AG04449 (cell line): ENCODE data around the gene PRSS36.

Source experiments
- CTCF ChIA-PET: fragments of 350-600 bp; formaldehyde crosslinking; extraction: SDS; loops from one replicate; lab custom pipeline; 2021; ENCODE audit warnings: antibody characterized with exemption; lab: Yijun Ruan, JAX
- POLR2A ChIA-PET: fragments of 400-600, 350-600 bp; formaldehyde crosslinking; extraction: SDS; loops from one replicate; lab custom pipeline; 2020; ENCODE audit warnings: antibody characterized with exemption, inconsistent platforms; lab: Yijun Ruan, JAX
- DNase-seq: peaks from one replicate; pipeline ENCODE4 v3.0.0-alpha.2; 2010; ENCODE audit warnings: low read depth, low spot score
- H3K4me3 ChIP-seq: 2 replicates; pipeline ENCODE4 v1.5.1; 2011; ENCODE audit warnings: low read depth, mild to moderate bottlenecking, control low read depth, low read length
- CTCF ChIP-seq: IDR thresholded peaks from one replicate; pipeline ENCODE4 v1.5.1; 2011; ENCODE audit warnings: mild to moderate bottlenecking, moderate library complexity, low read length, control low read depth, inconsistent platforms; ENCODE audit not compliant: insufficient read depth; ENCODE audit errors: missing control alignments

PRSS36 gene

GRCh38 chr16:31186176-31186575, 36.3 kb upstream of the PRSS36 start:
- DNase-seq, result no peak
- no peak overlapping the region for H3K4me3 ChIP-seq
- POLR2A ChIA-PET, result no interaction called here
- CTCF ChIA-PET, result interaction anchor here (1.1 kb wide), 1 partner anchor 10 kb away, joined by 3 read pairs; no protein-coding TSS in a partner anchor
- no peak for TF ChIP-seq CTCF

GRCh38 chr16:31185339-31185738, 35.5 kb upstream of the PRSS36 start:
- POLR2A ChIA-PET, result no interaction called here
- no peak for TF ChIP-seq CTCF
- CTCF ChIA-PET, result no interaction called here
- no peak for DNase-seq
- no peak overlapping the region for H3K4me3 ChIP-seq

GRCh38 chr16:31184888-31185287, 35.0 kb upstream of the PRSS36 start:
- ChIA-PET POLR2A (interaction anchor here (0.7 kb wide), 1 partner anchor 152 kb away, joined by 4 read pairs; the partner anchor contains the start of gene STX4), CTCF (no interaction called here)
- TF ChIP-seq CTCF, result no peak
- DNase-seq, result no peak
- no peak overlapping the region for H3K4me3 ChIP-seq

- POLR2A ChIA-PET, result interaction anchor here (0.6 to 2.3 kb wide), 4 partner anchors 9 to 270 kb away, joined by 3 to 7 read pairs (median 4); partner anchors contain the start of genes PYCARD and STX4
- 0 out of 2 replicates have a peak overlapping the region, but pooled peaks have one; percentile 6 for H3K4me3 ChIP-seq
- CTCF ChIA-PET, result interaction anchor here (0.9 to 2.6 kb wide), 2 partner anchors 41 to 259 kb away, joined by 4 to 9 read pairs; partner anchors contain the start of gene ZNF843
- TF ChIP-seq CTCF, result no peak
- DNase-seq, result no peak
These were observed 33.9 kb upstream of the PRSS36 start for GRCh38 chr16:31183432-31184428.

- H3K4me3 ChIP-seq, result peak overlapping the region; percentile 95
- ChIA-PET CTCF (interaction anchor here (0.9 to 2.6 kb wide), 3 partner anchors 40 to 261 kb away, joined by 4 to 9 read pairs (median 5); no protein-coding TSS in a partner anchor), POLR2A (interaction anchor here (0.6 to 2.3 kb wide), 4 partner anchors 20 to 255 kb away, joined by 3 to 7 read pairs (median 3); partner anchors contain the start of gene PYCARD)
- no peak for TF ChIP-seq CTCF
- no peak for DNase-seq
These were observed 32.5 kb upstream of the PRSS36 start for GRCh38 chr16:31182391-31182790.
